Lower leg skin (tissue), 4 donors: ENCODE results near the gene NPAS3. TPM values are rescaled to one million over a fixed set of nuclear protein-coding genes. Genes with fewer than 3 reads are reported as not detected.

Experiments used
- DNase-seq, 2 donors: peaks; one replicate each; pipeline ENCODE4 v3.0.0-alpha.2; 2019; ENCODE audit warnings: low spot score in 2 of 2
- H3K4me3 ChIP-seq: fragments of 200-600 bp; sonication (generic); 2 replicates; pipeline ENCODE4 v1.5.1; 2017; ENCODE audit warnings: mild to moderate bottlenecking, low read depth; ENCODE audit not compliant: poor library complexity, severe bottlenecking
- CTCF ChIP-seq, 3 donors: fragments of 450-650 bp; IDR thresholded peaks; one replicate each; pipeline ENCODE4 v1.5.1; 2016; ENCODE audit warnings: antibody characterized with exemption in 3 of 3, mild to moderate bottlenecking in 3 of 3, moderate library complexity in 2 of 3
- POLR2A ChIP-seq, 2 donors: fragments of 450-650 bp; IDR thresholded peaks; one replicate each; pipeline ENCODE4 v1.6.1; 2016 to 2017; ENCODE audit warnings: antibody characterized with exemption in 2 of 2, mild to moderate bottlenecking in 1 of 2, moderate library complexity in 1 of 2
- WGBS, 2 donors: methylation state at CpG; one replicate each; pipeline ENCODE4 v1.1.5; 2018; 5-methylcytosine and 5-hydroxymethylcytosine counted together
- intact Hi-C: fragments of 100-400 bp; cut with DNase I; formaldehyde crosslinking; loops from one replicate; pipeline ENCODE4 v1.15.0; 2023; ENCODE audit warnings: low total_unique reads
- total RNA-seq, 4 donors: library from RNA; depleted of rRNA; stranded (reverse); fragments of >200 nt; gene quantifications; one replicate each; pipeline ENCODE4 v1.1.0, GENCODE V29; 2016

Gene NPAS3
- total RNA-seq, 4 donors from 2014 or later, result 0.25 to 0.29 TPM; not detected in 2

GRCh38 chr14:33393231-33393894 is 454.7 kb downstream of the NPAS3 start:
- 62 to 79% methylated on average over 11 of the region's 11 CpGs for WGBS, 2 donors
- TF ChIP-seq POLR2A (IDR thresholded peaks at IDR 0.05) (no peak), CTCF (IDR thresholded peaks at IDR 0.05) (no peak)
- intact Hi-C loops, result no loop called here
- DNase-seq, result no peak
- H3K4me3 ChIP-seq, result no peak overlapping the region

- no peak overlapping the region for H3K4me3 ChIP-seq
- intact Hi-C loops, result no loop called here
- TF ChIP-seq CTCF (IDR thresholded peaks at IDR 0.05), result no peak
- TF ChIP-seq POLR2A (IDR thresholded peaks at IDR 0.05), result no peak
- no peak for DNase-seq
- 92% methylated on average over 3 of the region's 3 CpGs for WGBS, 2 donors
Measured at GRCh38 chr14:33393895-33394368, 455.3 kb downstream of the NPAS3 start.

DNA sequence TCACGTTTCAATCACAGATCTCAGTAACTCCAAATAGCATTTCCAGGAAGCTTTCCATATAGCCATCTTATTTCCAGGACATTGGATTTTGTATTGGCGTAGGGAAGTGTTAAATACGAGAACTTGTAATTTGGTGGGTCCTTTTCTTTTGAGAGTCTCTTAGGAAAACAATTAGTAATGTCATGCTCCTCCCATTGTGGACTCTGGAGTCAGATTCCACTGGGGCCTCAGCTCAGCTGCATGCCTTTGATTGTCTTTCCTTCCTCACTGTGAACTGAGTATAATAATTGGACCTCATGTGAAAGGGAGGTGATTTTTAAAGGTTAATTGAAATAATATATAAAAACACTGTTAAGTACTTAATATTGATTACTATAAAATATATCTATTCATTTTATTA is 462.6 kb downstream of the NPAS3 start:
- intact Hi-C loops, result no loop called here
- no peak for DNase-seq
- TF ChIP-seq POLR2A (IDR thresholded peaks at IDR 0.05), result no peak
- TF ChIP-seq CTCF (IDR thresholded peaks at IDR 0.05), result no peak
- 83 to 91% methylated on average over 3 of the region's 3 CpGs for WGBS, 2 donors
- H3K4me3 ChIP-seq, result no peak overlapping the region

DNA sequence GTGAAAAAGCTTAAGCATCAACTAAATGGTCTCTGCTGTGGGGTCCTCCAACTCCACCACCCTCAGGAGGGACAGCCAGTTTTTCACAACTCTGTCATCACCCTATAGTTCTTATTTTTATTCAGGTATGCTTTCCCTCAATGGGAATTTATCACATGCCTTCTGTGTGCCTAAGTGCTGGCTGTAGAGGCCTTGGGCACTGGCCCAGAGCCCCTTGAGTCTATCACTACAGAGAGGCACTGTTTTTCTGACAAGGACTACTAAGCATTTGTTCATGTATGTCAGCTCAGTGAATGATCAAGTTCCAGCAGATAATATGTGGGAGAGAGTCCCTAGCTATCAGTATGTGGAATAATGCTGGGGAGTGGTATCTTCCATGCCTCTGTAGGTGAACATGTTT is 463.9 kb downstream of the NPAS3 start:
- intact Hi-C loops, result no loop called here
- DNase-seq, result no peak

DNA sequence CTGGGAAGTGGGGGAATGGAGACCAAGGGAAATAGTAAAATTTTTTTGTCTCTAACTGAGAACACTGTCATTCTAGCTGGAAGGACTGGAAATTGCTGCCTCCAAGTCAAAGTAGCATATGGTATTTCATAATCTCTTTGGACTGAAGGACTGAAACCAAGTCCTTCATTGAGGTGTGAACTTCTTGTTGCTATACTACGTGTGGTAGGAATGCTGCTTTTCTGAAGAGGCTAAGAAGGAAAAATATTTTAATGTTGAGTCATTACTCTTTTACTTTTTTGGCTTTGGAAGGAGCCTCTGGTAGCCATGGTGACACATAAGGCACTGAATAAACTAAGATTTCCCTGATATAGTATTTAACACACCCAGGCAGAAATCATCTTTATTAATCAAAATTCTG is 465.4 kb downstream of the NPAS3 start:
- intact Hi-C loops, result no loop called here
- H3K4me3 ChIP-seq, result no peak overlapping the region
- no peak for TF ChIP-seq CTCF (IDR thresholded peaks at IDR 0.05)
- no peak for TF ChIP-seq POLR2A (IDR thresholded peaks at IDR 0.05)
- 16 to 19% methylated on average over 1 of the region's 1 CpG for WGBS, 2 donors
- no peak for DNase-seq

More for the DNA sequence above, 463.9 kb downstream of the NPAS3 start:
- no peak for TF ChIP-seq POLR2A (IDR thresholded peaks at IDR 0.05)
- TF ChIP-seq CTCF (IDR thresholded peaks at IDR 0.05), result no peak
- H3K4me3 ChIP-seq, result no peak overlapping the region
